Measurements from ENCODE around the gene CDR2.

The CDR2 gene

GRCh38 chr16:22375963-22376640 lies 1.7 kb upstream of the CDR2 start (continued):
- no peak for TF ChIP-seq ZBTB49 (tag by site-specific recombination; IDR thresholded peaks at IDR 0.05; ENCODE audit: low read depth)
- TF ChIP-seq ZNF514 (tag by site-specific recombination; IDR thresholded peaks at IDR 0.05) = no peak
- no peak for TF ChIP-seq ZNF239 (tag by site-specific recombination; IDR thresholded peaks at IDR 0.05)

- H3K27ac ChIP-seq (ENCODE audit: extremely low read depth, low read depth, low read length) = peak overlapping the region; percentile 37; the same call in 1 of the 2 replicates
- ChIA-PET CTCF (interaction anchor here (0.5 kb wide), 1 partner anchor 1075 kb away, joined by 4 read pairs; no protein-coding TSS in a partner anchor), POLR2A (interaction anchor here (0.8 to 2.5 kb wide), 4 partner anchors 11 to 43 kb away, joined by 3 to 20 read pairs (median 6); no protein-coding TSS in a partner anchor)
- peak overlapping the region; percentile 72 for H3K4me3 ChIP-seq (ENCODE audit: low read depth, low read length)
- no peaks in the 10 kb centered on the region for H3K9me3 ChIP-seq (ENCODE audit: control insufficient read depth, insufficient read depth, low read depth, low read length)
- H3K36me3 ChIP-seq (ENCODE audit: control insufficient read depth in 2 of 2, insufficient read depth in 1 of 2, low read length in 2 of 2) = peaks cover 0 to 7% of the 10 kb centered on the region in 2 experiments; a peak in 1 of 3 replicates
- H3K4me1 ChIP-seq (ENCODE audit: control insufficient read depth, insufficient read depth, low read length) = peaks cover 6% of the 10 kb centered on the region; the same call in 1 of the 2 replicates
- no peak for TF ChIP-seq ZNF362 (tag by site-specific recombination; IDR thresholded peaks at IDR 0.05)
- no peak for TF ChIP-seq ZNF600 (tag by site-specific recombination; IDR thresholded peaks at IDR 0.05)
- no peak for TF ChIP-seq KLF8 (tag by site-specific recombination; IDR thresholded peaks at IDR 0.05)
- peak; percentile 68 for TF ChIP-seq ZNF335 (tag by site-specific recombination; conservative IDR thresholded peaks at IDR 0.05)
- TF ChIP-seq ZNF548 (tag by site-specific recombination; IDR thresholded peaks at IDR 0.05) = no peak
- no peak for TF ChIP-seq ZNF660 (tag by site-specific recombination; IDR thresholded peaks at IDR 0.05)
- no peak for TF ChIP-seq KLF17 (tag by site-specific recombination; IDR thresholded peaks at IDR 0.05)
- no peak for TF ChIP-seq ZNF221 (tag by site-specific recombination; IDR thresholded peaks at IDR 0.05; ENCODE audit: borderline replicate concordance)
- TF ChIP-seq ZNF354C (tag by site-specific recombination; IDR thresholded peaks at IDR 0.05; ENCODE audit: borderline replicate concordance, low read depth) = no peak
- TF ChIP-seq ZBTB8A (tag by site-specific recombination; IDR thresholded peaks at IDR 0.05) = peak; percentile 64
- no peak for TF ChIP-seq ZNF639 (tag by site-specific recombination; IDR thresholded peaks at IDR 0.05)
- TF ChIP-seq ZNF366 (tag by site-specific recombination; conservative IDR thresholded peaks at IDR 0.05) = no peak
- TF ChIP-seq ZNF747 (tag by site-specific recombination; IDR thresholded peaks at IDR 0.05) = no peak
- no peak for TF ChIP-seq ZNF645 (tag by site-specific recombination; IDR thresholded peaks at IDR 0.05)
- TF ChIP-seq SALL2 (tag by site-specific recombination; IDR thresholded peaks at IDR 0.05; ENCODE audit: borderline replicate concordance) = no peak
- TF ChIP-seq MZF1 (tag by site-specific recombination; IDR thresholded peaks at IDR 0.05; ENCODE audit: borderline replicate concordance) = no peak
- no peak for TF ChIP-seq ZNF830 (tag by site-specific recombination; IDR thresholded peaks at IDR 0.05; ENCODE audit: low read depth)
- TF ChIP-seq BCL11A (tag by site-specific recombination; IDR thresholded peaks at IDR 0.05; ENCODE audit: low read depth) = no peak
- peak; percentile 8; the same call in 1 of the 2 replicates for TF ChIP-seq ZBTB17 (tag by site-specific recombination; IDR thresholded peaks at IDR 0.05)
- no peak for TF ChIP-seq ZNF776 (tag by site-specific recombination; IDR thresholded peaks at IDR 0.05; ENCODE audit: borderline replicate concordance)
Observed at GRCh38 chr16:22375117-22375962, 921 bp upstream of the CDR2 start.
